CD1c-positive myeloid dendritic cell (primary cell): ENCODE measurements around the gene PSG6.
"Not testable (repeated sequence)": the region's sequence is repeated elsewhere in the genome, so short reads cannot be mapped to it uniquely, and the experiment has no call there.

Experiments used
- DNase-seq: peaks from one replicate; pipeline ENCODE4 v3.0.0-alpha.2; 2016; ENCODE audit errors: extremely low spot score

Gene PSG6

GRCh38 chr19:42911731-42912130 is 6.0 kb downstream of the PSG6 start:
- not testable (repeated sequence) for DNase-seq

GRCh38 chr19:42906162-42906561 is 11.5 kb downstream of the PSG6 start:
- DNase-seq = not testable (repeated sequence)

GRCh38 chr19:42900561-42900960 is 17.1 kb downstream of the PSG6 start:
- not testable (repeated sequence) for DNase-seq

- not testable (repeated sequence) for DNase-seq
Measured at GRCh38 chr19:42899674-42900073, 18.0 kb downstream of the PSG6 start.

GRCh38 chr19:42899110-42899509 is 18.6 kb downstream of the PSG6 start:
- DNase-seq = not testable (repeated sequence)

GRCh38 chr19:42898656-42899055 is 19.0 kb downstream of the PSG6 start:
- not testable (repeated sequence) for DNase-seq

GRCh38 chr19:42897729-42898128 is 20.0 kb downstream of the PSG6 start:
- not testable (repeated sequence) for DNase-seq

- DNase-seq = not testable (repeated sequence)
Measured at GRCh38 chr19:42890446-42890845, 27.2 kb downstream of the PSG6 start.

- not testable (repeated sequence) for DNase-seq
Measured at GRCh38 chr19:42887876-42888445, 29.7 kb downstream of the PSG6 start.

GRCh38 chr19:42882730-42883129 is 35.0 kb downstream of the PSG6 start:
- DNase-seq = not testable (repeated sequence)

- DNase-seq = not testable (repeated sequence)
Measured at GRCh38 chr19:42882010-42882409, 35.7 kb downstream of the PSG6 start.

GRCh38 chr19:42881279-42881678 is 36.4 kb downstream of the PSG6 start:
- not testable (repeated sequence) for DNase-seq

- not testable (repeated sequence) for DNase-seq
Measured at GRCh38 chr19:42880621-42881020, 37.1 kb downstream of the PSG6 start.

GRCh38 chr19:42879613-42880012 is 38.1 kb downstream of the PSG6 start, which contains the start of gene PSG1:
TSS of gene PSG1 (minus strand) at chr19:42879713. CDS start at chr19:42879581, 132 bp downstream.
- no peak for DNase-seq

GRCh38 chr19:42876596-42876995 is 41.1 kb downstream of the PSG6 start:
- not testable (repeated sequence) for DNase-seq

- DNase-seq = not testable (repeated sequence)
Measured at GRCh38 chr19:42875881-42876280, 41.8 kb downstream of the PSG6 start.

GRCh38 chr19:42874901-42875813 is 42.5 kb downstream of the PSG6 start:
- DNase-seq = not testable (repeated sequence)

- not testable (repeated sequence) for DNase-seq
Measured at GRCh38 chr19:42874136-42874535, 43.6 kb downstream of the PSG6 start.

- DNase-seq = no peak
Measured at GRCh38 chr19:42872608-42873007, 45.1 kb downstream of the PSG6 start.

GRCh38 chr19:42857544-42857867 is 60.2 kb downstream of the PSG6 start:
- no peak for DNase-seq

GRCh38 chr19:42856866-42857543 is 60.7 kb downstream of the PSG6 start:
- DNase-seq = not testable (repeated sequence)

- DNase-seq = not testable (repeated sequence)
Measured at GRCh38 chr19:42854745-42855144, 62.9 kb downstream of the PSG6 start.
